K562 (cell line): ENCODE results near the gene TMEM167A. TPM values are rescaled to one million over a fixed set of nuclear protein-coding genes. Genes with fewer than 3 reads are reported as not detected.

ENCODE experiments used
- ATAC-seq: fragments of 200-7000 bp; cut with Tn5 transposase; 3 replicates; pipeline ENCODE4 v1.9.1; 2020; ENCODE audit warnings: moderate library complexity
- BruUV-seq: library from RNA; stranded (reverse); fragments of 400-500 nt; replicated peaks from 2 replicates; lab custom pipeline; 2021; lab: Mats Ljungman, UMichigan
- CTCF ChIA-PET: fragments of 300-600 bp; formaldehyde crosslinking; extraction: SDS; loops from one replicate; lab custom pipeline; 2021; ENCODE audit warnings: low intra/inter-chr PET ratio; lab: Yijun Ruan, JAX
- POLR2A ChIA-PET: fragments of 300-600, 350-650 bp; sonication (Branson Sonifier 250); formaldehyde crosslinking; extraction: SDS; loops from one replicate; lab custom pipeline; 2021; ENCODE audit warnings: antibody characterized with exemption, inconsistent platforms; lab: Yijun Ruan, JAX
- DNase-seq, 4 experiments: peaks; one replicate each; pipeline versions ENCODE4 v3.0.0 to v3.0.0-alpha.2; 2011 to 2018; ENCODE audit warnings: low spot score in 3 of 4, mixed read lengths in 3 of 4; ENCODE audit errors: extremely low read depth in 1 of 4
- FAIRE-seq: peaks from 2 replicates; lab custom pipeline; 2011; peaks lifted over from hg19 to GRCh38; lab: Jason Lieb, UNC
- H2AFZ ChIP-seq: 2 replicates; pipeline ENCODE4 v1.6.0; 2011; ENCODE audit warnings: low read depth, low read length, control low read depth, inconsistent platforms
- H3K27ac ChIP-seq: fragments of 200-600 bp; 3 replicates; pipeline ENCODE4 v1.8.0; 2011; ENCODE audit warnings: low read depth, mild to moderate bottlenecking, control low read depth, inconsistent platforms, low read length, moderate library complexity, mixed read lengths; ENCODE audit errors: extremely low read depth
- H3K27me3 ChIP-seq, 2 experiments: fragments of 300-600 bp in 1 of 2; 2 replicates in 1 of 2; 3 replicates in 1 of 2; pipeline versions ENCODE4 v1.6.0 to v1.8.0; 2011; ENCODE audit warnings: inconsistent platforms in 2 of 2, low read length in 2 of 2, mild to moderate bottlenecking in 1 of 2, mixed read lengths in 1 of 2, moderate library complexity in 1 of 2; ENCODE audit not compliant: control insufficient read depth in 2 of 2, insufficient read depth in 2 of 2
- H3K36me3 ChIP-seq: fragments of 300-600 bp; 3 replicates; pipeline ENCODE4 v1.8.0; 2011; ENCODE audit warnings: mild to moderate bottlenecking, low read length, inconsistent platforms; ENCODE audit not compliant: control insufficient read depth, insufficient read depth
- H3K4me1 ChIP-seq, 2 experiments: fragments of 200-600 bp in 1 of 2; replicated peaks in 1 of 2; 2 replicates in 1 of 2; 3 replicates in 1 of 2; pipeline versions ENCODE4 v1.5.1 to v1.8.0; 2011; ENCODE audit warnings: inconsistent platforms in 2 of 2, low read length in 2 of 2, mild to moderate bottlenecking in 1 of 2, mixed read lengths in 1 of 2, moderate library complexity in 1 of 2; ENCODE audit not compliant: control insufficient read depth in 2 of 2, insufficient read depth in 2 of 2
- H3K4me2 ChIP-seq: 2 replicates; pipeline ENCODE4 v1.6.1; 2011; ENCODE audit warnings: low read length, control low read depth, inconsistent platforms, mixed read lengths; ENCODE audit not compliant: insufficient read depth
- H3K4me3 ChIP-seq: fragments of 200-600 bp; sonication (generic), shearing (Covaris generic); 2 replicates; pipeline ENCODE4 v1.5.1; 2016; ENCODE audit warnings: control low read depth, inconsistent platforms
- H3K79me2 ChIP-seq: fragments of 200-600 bp; 3 replicates; pipeline ENCODE4 v1.8.0; 2011; ENCODE audit warnings: low read length, inconsistent platforms; ENCODE audit not compliant: control insufficient read depth, insufficient read depth
- H3K9ac ChIP-seq, 2 experiments: 2 replicates each; pipeline versions ENCODE4 v1.6.0 to v1.6.1; 2011; ENCODE audit warnings: low read depth in 2 of 2, low read length in 2 of 2, control low read depth in 1 of 2, inconsistent platforms in 1 of 2, mild to moderate bottlenecking in 1 of 2, mixed read lengths in 1 of 2; ENCODE audit not compliant: insufficient read depth in 1 of 2
- H3K9me1 ChIP-seq: one replicate; pipeline ENCODE4 v1.6.0; 2011; ENCODE audit warnings: inconsistent platforms, mild to moderate bottlenecking, low read length, moderate library complexity; ENCODE audit not compliant: control insufficient read depth, insufficient read depth
- H3K9me3 ChIP-seq: replicated peaks from 2 replicates; pipeline ENCODE4 v1.5.1; 2011; ENCODE audit warnings: low read depth, low read length, inconsistent platforms; ENCODE audit not compliant: control insufficient read depth, insufficient read depth
- H4K20me1 ChIP-seq: replicated peaks from 2 replicates; pipeline ENCODE4 v1.6.1; 2011; ENCODE audit warnings: low read length, inconsistent platforms, mixed read lengths; ENCODE audit not compliant: control insufficient read depth, insufficient read depth
- BDP1 ChIP-seq: IDR thresholded peaks from 3 replicates; pipeline ENCODE4 v1.6.1; 2011; ENCODE audit not compliant: insufficient read length, insufficient read depth
- BHLHE40 ChIP-seq: IDR thresholded peaks from 2 replicates; pipeline ENCODE4 v1.6.1; 2011; ENCODE audit warnings: low read length, improper control_type of control experiment
- E2F4 ChIP-seq: sonication (generic); formaldehyde crosslinking; IDR thresholded peaks from 2 replicates; pipeline ENCODE4 v1.8.0; 2022; ENCODE audit warnings: mild to moderate bottlenecking, low read depth, missing genetic modification reagents
- HDAC3 ChIP-seq: fragments of 450-650 bp; IDR thresholded peaks from 2 replicates; pipeline ENCODE4 v1.6.1; 2018; ENCODE audit warnings: borderline replicate concordance, mild to moderate bottlenecking, moderate library complexity; ENCODE audit not compliant: partially characterized antibody
- ID3 ChIP-seq, 2 experiments: fragments of 250-450 bp in 1 of 2; fragments of 450-650 bp in 1 of 2; sonication (Bioruptor Pico) in 1 of 2; IDR thresholded peaks; 2 replicates each; pipeline versions ENCODE4 v1.6.1 to v1.8.0; 2016 to 2021; ENCODE audit warnings: mild to moderate bottlenecking in 2 of 2, moderate library complexity in 2 of 2, missing compliant biosample characterization in 1 of 2, missing genetic modification characterization in 1 of 2
- SETDB1 ChIP-seq: IDR thresholded peaks from one replicate; pipeline ENCODE4 v1.6.1; 2012; ENCODE audit warnings: low read length, control low read depth, inconsistent platforms
- TAF15 ChIP-seq: fragments of 200-400 bp; formaldehyde crosslinking; IDR thresholded peaks from 2 replicates; pipeline ENCODE4 v1.6.1; 2017; ENCODE audit warnings: mild to moderate bottlenecking, low read depth, low read length, moderate library complexity
- ZNF699 ChIP-seq: fragments of 250-450 bp; sonication (Bioruptor Pico); IDR thresholded peaks from 2 replicates; pipeline ENCODE4 v1.8.0; 2021; ENCODE audit warnings: mild to moderate bottlenecking, moderate library complexity; ENCODE audit not compliant: insufficient replicate concordance
- ZNF764 ChIP-seq: fragments of 250-450 bp; sonication (Bioruptor Pico); IDR thresholded peaks from 2 replicates; pipeline ENCODE4 v1.4.0; 2020; ENCODE audit warnings: low read depth, mild to moderate bottlenecking, moderate library complexity
- WGBS: fragments of 100-300 bp; shearing (Covaris generic); methylation state at CpG from one replicate; pipeline ENCODE4 v1.1.6; 2016; ENCODE audit warnings: low coverage, mixed read lengths; ENCODE audit not compliant: insufficient coverage; ENCODE audit errors: missing lambda C conversion rate; 5-methylcytosine and 5-hydroxymethylcytosine counted together
- in situ Hi-C: fragments of 300-500 bp; cut with MboI; formaldehyde crosslinking; loops from 4 replicates; pipeline ENCODE4 v1.15.0; 2018; ENCODE audit warnings: inconsistent platforms, mixed read lengths
- intact Hi-C: fragments of 100-400 bp; cut with micrococcal nuclease; formaldehyde crosslinking; loops from 2 replicates; pipeline ENCODE4 v1.14.2; 2022
- polyA plus RNA-seq, 8 experiments: library from polyadenylated mRNA; depleted of rRNA in 4 of 8; stranded (reverse) in 5 of 8; unstranded in 3 of 8; fragments of >200 nt; fragmentation: Nextera tagmentation in 2 of 8; fragmentation: Illumina TruSeq in 1 of 8; extraction: Ambion mirVana in 2 of 8; extraction: Trizol in 1 of 8; gene quantifications; 2 replicates each; pipeline versions ENCODE4 v1.2.1 to v1.2.3, GENCODE V29; 2011 to 2014; ENCODE audit warnings: inconsistent platforms in 1 of 8, missing spikeins in 1 of 8
- total RNA-seq, 7 experiments: library from RNA; depleted of rRNA in 6 of 7; stranded (reverse); fragments of >200 nt in 6 of 7; fragmentation: Illumina TruSeq in 2 of 7; extraction: Trizol in 2 of 7; gene quantifications; 2 replicates each; pipeline versions ENCODE4 v1.2.1 to v1.2.3, GENCODE V29; 2011 to 2021; ENCODE audit warnings: low replicate concordance in 1 of 7
- TF ChIP-seq, protein P1 (sequence below): sonication (generic); formaldehyde crosslinking; IDR thresholded peaks from 2 replicates; pipeline ENCODE4 v1.8.1; 2023; ENCODE audit warnings: mild to moderate bottlenecking, missing genetic modification reagents, moderate library complexity

TMEM167A gene
- total and polyA plus RNA-seq, 9 of the 15 experiments (the other 6 are each of a cell fraction or from before 2014, with no cell fraction given), result 35.3 to 458 (median 110) TPM

DNA sequence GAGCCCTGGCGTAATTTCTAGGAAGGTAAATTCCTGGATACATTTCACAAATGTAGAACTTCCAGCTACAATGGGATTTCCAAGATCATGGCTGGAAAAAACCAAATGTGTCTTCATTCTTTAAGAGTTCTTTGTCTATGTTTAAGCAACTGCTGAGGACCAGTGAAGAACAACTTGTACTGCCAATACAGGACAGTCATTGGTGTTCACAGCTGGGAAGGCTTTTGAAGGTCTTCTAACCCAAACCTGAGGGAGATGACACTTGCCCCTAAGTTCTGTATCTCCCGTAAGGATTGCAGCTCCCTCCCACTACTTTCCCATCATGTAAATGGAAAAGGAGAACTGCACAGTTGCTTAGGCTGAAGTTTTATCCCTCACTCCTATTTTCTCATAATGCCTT is 28.4 kb downstream of the TMEM167A start:
- no peaks in the 10 kb centered on the region for H3K9me3 ChIP-seq
- H3K4me1 ChIP-seq, result no peaks in the 10 kb centered on the region
- CTCF ChIA-PET, result no interaction called here
- TF ChIP-seq TAF15, result no peak
- TF ChIP-seq ZNF764 (CRISPR knock-in tag), result no peak
- TF ChIP-seq, protein P1, sequence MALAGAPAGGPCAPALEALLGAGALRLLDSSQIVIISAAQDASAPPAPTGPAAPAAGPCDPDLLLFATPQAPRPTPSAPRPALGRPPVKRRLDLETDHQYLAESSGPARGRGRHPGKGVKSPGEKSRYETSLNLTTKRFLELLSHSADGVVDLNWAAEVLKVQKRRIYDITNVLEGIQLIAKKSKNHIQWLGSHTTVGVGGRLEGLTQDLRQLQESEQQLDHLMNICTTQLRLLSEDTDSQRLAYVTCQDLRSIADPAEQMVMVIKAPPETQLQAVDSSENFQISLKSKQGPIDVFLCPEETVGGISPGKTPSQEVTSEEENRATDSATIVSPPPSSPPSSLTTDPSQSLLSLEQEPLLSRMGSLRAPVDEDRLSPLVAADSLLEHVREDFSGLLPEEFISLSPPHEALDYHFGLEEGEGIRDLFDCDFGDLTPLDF, result no peak
- TF ChIP-seq ZNF699 (CRISPR knock-in tag), result no peak
- TF ChIP-seq BHLHE40, result no peak
- no peak for TF ChIP-seq E2F4
- no peak for TF ChIP-seq ID3 (CRISPR knock-in tag; IDR thresholded peaks at IDR 0.05)
- TF ChIP-seq ID3 (tag; IDR thresholded peaks at IDR 0.05), result no peak
- no peak for TF ChIP-seq HDAC3
- TF ChIP-seq SETDB1, result no peak
- no peak for TF ChIP-seq BDP1
- H3K36me3 ChIP-seq, result peaks cover 19% of the 10 kb centered on the region; the same call in 1 of the 3 replicates
- H3K9ac ChIP-seq, result no peak overlapping the region
- intact Hi-C loops (no loop called here), in situ Hi-C loops (no loop called here)
- WGBS, result 94% methylated on average over 2 of the region's 2 CpGs
- no peaks in the 10 kb centered on the region for H4K20me1 ChIP-seq
- ATAC-seq (no peak), DNase-seq (no peak), FAIRE-seq (no peak)
- POLR2A ChIA-PET, result interaction anchor here (0.5 to 1.7 kb wide), 3 partner anchors 13 to 689 kb away, joined by 3 read pairs; no protein-coding TSS in a partner anchor
- no peak overlapping the region for H3K4me3 ChIP-seq
- BruUV-seq, result no TSS peak
- no peaks in the 10 kb centered on the region for H3K9me1 ChIP-seq
- no peak overlapping the region for H2AFZ ChIP-seq
- H3K27me3 ChIP-seq, result no peaks in the 10 kb centered on the region
- H3K4me2 ChIP-seq, result no peak overlapping the region
- no peaks in the 10 kb centered on the region for H3K79me2 ChIP-seq
- H3K27ac ChIP-seq, result no peak overlapping the region
